Kidney (tissue), 14 donors: ENCODE data around the gene MCU. TPM values are rescaled to one million over a fixed set of nuclear protein-coding genes. Genes with fewer than 3 reads are reported as not detected.

Experiments used
- DNase-seq, 5 donors: peaks; one replicate each; pipeline ENCODE4 v3.0.0-alpha.2; 2013 to 2020
- FAIRE-seq: peaks from 2 replicates; lab custom pipeline; 2012; peaks lifted over from hg19 to GRCh38; lab: Jason Lieb, UNC
- H3K27ac ChIP-seq, 2 donors: one replicate each; pipeline ENCODE4 v1.7.0; 2013; ENCODE audit warnings: low read depth in 2 of 2, low read length in 2 of 2, inconsistent platforms in 1 of 2
- H3K27me3 ChIP-seq: one replicate; pipeline ENCODE4 v1.7.1; 2013; ENCODE audit warnings: low read length, inconsistent platforms; ENCODE audit not compliant: control insufficient read depth, insufficient read depth
- H3K36me3 ChIP-seq, 3 donors: one replicate each; pipeline versions ENCODE4 v1.7.0 to v1.7.1; 2013; ENCODE audit warnings: low read length in 3 of 3, control low read depth in 1 of 3, inconsistent platforms in 1 of 3; ENCODE audit not compliant: insufficient read depth in 3 of 3, control insufficient read depth in 2 of 3
- H3K4me1 ChIP-seq, 3 donors: one replicate each; pipeline versions ENCODE4 v1.7.0 to v1.7.1; 2013; ENCODE audit warnings: low read length in 3 of 3, inconsistent platforms in 1 of 3, low read depth in 1 of 3; ENCODE audit not compliant: control insufficient read depth in 2 of 3, insufficient read depth in 2 of 3
- H3K4me3 ChIP-seq, 3 donors: one replicate each; pipeline versions ENCODE4 v1.7.0 to v1.8.1; 2013; ENCODE audit warnings: low read length in 3 of 3, control low read depth in 1 of 3, inconsistent platforms in 1 of 3
- H3K9ac ChIP-seq, 3 donors: one replicate each; pipeline versions ENCODE4 v1.7.0 to v1.7.1; 2013; ENCODE audit warnings: low read length in 3 of 3, control low read depth in 1 of 3, inconsistent platforms in 1 of 3
- H3K9me3 ChIP-seq, 3 donors: one replicate each; pipeline versions ENCODE4 v1.7.0 to v1.7.1; 2013; ENCODE audit warnings: low read length in 3 of 3, control low read depth in 1 of 3, inconsistent platforms in 1 of 3; ENCODE audit not compliant: control insufficient read depth in 2 of 3, insufficient read depth in 1 of 3
- intact Hi-C: fragments of 100-400 bp; cut with DNase I; formaldehyde crosslinking; loops from one replicate; pipeline ENCODE4 v1.11.1; 2022
- polyA plus RNA-seq: library from polyadenylated mRNA; stranded (reverse); fragments of 350-450 nt; fragmentation: Illumina TruSeq; extraction: RNeasy Lipid Tissue Mini Kit (QIAGEN cat#74804); gene quantifications from one replicate; pipeline ENCODE4 v1.2.3, GENCODE V29; 2014; ENCODE audit warnings: low read depth, low replicate concordance; ENCODE audit not compliant: insufficient read depth
- total RNA-seq: library from RNA; stranded (reverse); fragmentation: NEBNext Ultra II Directional; extraction: Animal tissue kit (Norgen Biotek cat#: 25700); gene quantifications from one replicate; pipeline ENCODE4 v1.2.1, GENCODE V29; 2021
- TF ChIP-seq, protein P1 (sequence below): IDR thresholded peaks from 3 replicates; pipeline ENCODE4 v1.5.1; 2012; ENCODE audit warnings: mild to moderate bottlenecking, moderate library complexity, borderline replicate concordance; ENCODE audit not compliant: insufficient read depth; ENCODE audit errors: extremely low read depth
- donor health status: control.
- donor health status: control.
- donor health status: control.
- donor health status: control.
- donor health status: control.
- donor health status: DM: yes; HTN: yes; CAD: no.
- donor health status: Normal renal cell carcinoma (clear cell type).

The MCU gene
- total and polyA plus RNA-seq, 2 donors from 2014 or later, result 18.6 to 37.6 TPM

DNA sequence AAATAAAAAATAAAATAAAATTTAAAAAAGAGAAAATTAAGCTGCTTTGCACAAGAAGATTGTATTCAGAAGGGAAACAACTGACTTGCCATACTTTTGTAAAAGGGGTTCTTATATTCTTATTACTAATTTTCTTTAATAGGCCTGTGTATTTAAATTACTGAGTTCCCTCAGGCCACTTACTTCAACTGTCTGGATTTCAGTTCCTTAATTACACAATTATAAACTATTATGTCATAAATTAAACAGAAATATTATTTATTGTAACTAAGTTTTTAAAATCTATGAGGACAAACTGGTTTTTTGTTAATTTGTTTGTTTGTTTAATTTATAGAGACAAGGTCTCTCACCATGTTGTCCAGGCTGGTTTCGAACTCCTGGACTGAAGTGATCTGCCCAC, 43.6 kb upstream of the MCU start:
- H3K27ac ChIP-seq, result no peak overlapping the region
- H3K9ac ChIP-seq, result no peak overlapping the region
- intact Hi-C loops, result no loop called here
- no peaks in the 10 kb centered on the region for H3K27me3 ChIP-seq
- H3K4me3 ChIP-seq, result no peak overlapping the region
- no peaks in the 10 kb centered on the region for H3K9me3 ChIP-seq
- FAIRE-seq (no peak), DNase-seq (no peak)
- TF ChIP-seq, protein P1, sequence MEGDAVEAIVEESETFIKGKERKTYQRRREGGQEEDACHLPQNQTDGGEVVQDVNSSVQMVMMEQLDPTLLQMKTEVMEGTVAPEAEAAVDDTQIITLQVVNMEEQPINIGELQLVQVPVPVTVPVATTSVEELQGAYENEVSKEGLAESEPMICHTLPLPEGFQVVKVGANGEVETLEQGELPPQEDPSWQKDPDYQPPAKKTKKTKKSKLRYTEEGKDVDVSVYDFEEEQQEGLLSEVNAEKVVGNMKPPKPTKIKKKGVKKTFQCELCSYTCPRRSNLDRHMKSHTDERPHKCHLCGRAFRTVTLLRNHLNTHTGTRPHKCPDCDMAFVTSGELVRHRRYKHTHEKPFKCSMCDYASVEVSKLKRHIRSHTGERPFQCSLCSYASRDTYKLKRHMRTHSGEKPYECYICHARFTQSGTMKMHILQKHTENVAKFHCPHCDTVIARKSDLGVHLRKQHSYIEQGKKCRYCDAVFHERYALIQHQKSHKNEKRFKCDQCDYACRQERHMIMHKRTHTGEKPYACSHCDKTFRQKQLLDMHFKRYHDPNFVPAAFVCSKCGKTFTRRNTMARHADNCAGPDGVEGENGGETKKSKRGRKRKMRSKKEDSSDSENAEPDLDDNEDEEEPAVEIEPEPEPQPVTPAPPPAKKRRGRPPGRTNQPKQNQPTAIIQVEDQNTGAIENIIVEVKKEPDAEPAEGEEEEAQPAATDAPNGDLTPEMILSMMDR, result no peak
- no peaks in the 10 kb centered on the region for H3K36me3 ChIP-seq
- no peaks in the 10 kb centered on the region for H3K4me1 ChIP-seq

DNA sequence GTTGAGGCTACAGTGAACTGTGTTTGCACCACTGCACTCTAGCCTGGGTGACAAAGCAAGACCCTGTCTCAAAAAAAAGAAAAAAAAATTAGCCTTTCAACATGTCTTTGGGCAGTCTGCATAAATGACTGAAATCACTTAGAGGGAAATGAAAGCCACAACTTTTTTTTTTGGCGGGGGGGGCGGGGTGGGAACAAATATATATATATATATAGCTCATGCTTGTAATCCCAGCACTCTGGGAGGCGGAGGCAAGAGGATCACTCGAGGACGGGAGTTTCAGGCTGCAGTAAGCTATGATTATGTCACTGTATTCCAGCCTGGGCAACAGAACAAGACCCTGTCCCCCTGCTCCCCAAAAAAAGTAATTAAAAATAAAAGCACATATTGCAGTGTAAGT, 42.7 kb upstream of the MCU start:
- TF ChIP-seq, protein P1, result no peak
- Histone ChIP-seq H3K27ac (no peak overlapping the region), H3K9ac (no peak overlapping the region), H3K36me3 (no peaks in the 10 kb centered on the region), H3K9me3 (no peaks in the 10 kb centered on the region), H3K4me1 (no peaks in the 10 kb centered on the region), H3K27me3 (no peaks in the 10 kb centered on the region), H3K4me3 (no peak overlapping the region)
- intact Hi-C loops, result no loop called here
- FAIRE-seq, result no peak
- DNase-seq, result no peak

DNA sequence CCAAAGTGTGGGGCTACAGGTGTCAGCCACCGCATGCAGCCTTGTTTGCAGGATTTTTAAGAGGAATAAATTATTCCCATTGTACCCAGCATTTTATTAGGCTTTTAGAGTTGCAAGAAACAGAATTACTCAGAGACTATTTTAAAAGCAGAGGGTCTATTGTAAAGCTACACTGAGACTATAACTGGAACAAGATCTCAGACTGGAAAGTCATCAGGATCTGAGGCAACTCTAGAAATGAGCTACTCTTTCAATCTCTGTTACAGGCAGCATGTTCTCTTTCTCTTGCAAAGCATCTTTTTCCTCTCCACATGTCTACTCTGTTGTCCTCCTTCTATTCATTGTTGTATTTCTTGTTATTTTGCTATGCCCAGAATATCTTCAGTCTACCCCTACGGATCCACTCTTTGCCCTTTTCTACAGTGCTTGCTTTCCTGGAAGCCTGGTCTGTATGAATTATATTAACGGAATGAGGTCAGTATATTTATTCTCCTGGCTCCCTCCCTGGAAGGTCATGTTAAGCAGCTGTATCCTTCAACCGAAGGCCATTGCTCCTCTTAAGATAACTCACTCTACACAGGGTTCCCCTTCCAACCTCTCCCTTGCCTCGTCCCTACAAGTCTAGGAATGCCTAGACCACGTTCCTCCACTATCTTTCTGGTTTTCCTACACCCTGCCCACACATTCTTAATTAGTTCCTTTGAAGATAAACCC, 38.4 kb upstream of the MCU start:
- no peak overlapping the region for H3K4me3 ChIP-seq
- TF ChIP-seq, protein P1, result no peak
- H3K9ac ChIP-seq, result no peak overlapping the region
- no peaks in the 10 kb centered on the region for H3K27me3 ChIP-seq
- no peaks in the 10 kb centered on the region for H3K9me3 ChIP-seq
- H3K27ac ChIP-seq, result no peak overlapping the region
- no peaks in the 10 kb centered on the region for H3K36me3 ChIP-seq
- no peaks in the 10 kb centered on the region for H3K4me1 ChIP-seq
- intact Hi-C loops, result no loop called here
- no peak for FAIRE-seq
- no peak for DNase-seq
